OCI-LY7 (cell line): ENCODE data around the gene RPS6KA2.

Experiments
- EZH2phosphoT487 ChIP-seq: fragments of 200-600 bp; sonication (generic); IDR thresholded peaks from 2 replicates; pipeline ENCODE4 v1.6.1; 2018; ENCODE audit warnings: low read depth, borderline replicate concordance, mild to moderate bottlenecking, mixed run types, antibody characterized with exemption, low read length, moderate library complexity, mixed read lengths
- TF ChIP-seq, protein P1 (sequence below): fragments of 200-600 bp; sonication (generic); conservative IDR thresholded peaks from 2 replicates; pipeline ENCODE4 v1.5.1; 2014; ENCODE audit warnings: mild to moderate bottlenecking, antibody characterized with exemption, low read length, moderate library complexity, mixed read lengths

DNA sequence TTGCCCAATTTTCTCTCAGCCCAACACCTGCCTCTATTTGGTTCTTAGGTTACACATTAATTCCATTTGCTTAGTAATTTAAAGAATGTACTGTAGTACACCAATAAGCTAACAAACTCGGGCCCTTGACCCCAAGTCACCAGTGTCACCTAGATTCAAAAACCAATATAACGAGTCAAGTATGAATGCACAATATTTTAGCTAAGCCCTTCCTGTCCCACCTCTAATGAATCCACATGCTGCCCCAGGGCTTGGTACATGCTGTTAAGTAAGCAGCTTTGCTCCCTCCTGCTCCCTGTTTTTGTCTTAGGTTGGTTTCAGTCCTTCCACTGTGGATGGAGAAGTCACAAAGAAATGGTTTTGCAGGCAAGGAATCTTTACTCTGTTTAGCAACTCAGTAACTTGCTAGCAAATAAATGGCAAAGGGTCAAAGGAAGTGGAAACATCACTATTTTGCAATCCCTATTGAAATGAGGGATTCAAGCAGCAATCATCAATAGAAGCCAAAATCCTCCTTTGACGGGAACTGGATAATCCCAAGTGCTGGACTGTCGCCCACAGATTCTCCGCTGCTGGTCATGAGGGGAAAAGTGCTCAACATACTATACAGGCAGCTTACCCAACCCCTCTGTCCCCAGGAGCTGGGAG, 239.3 kb downstream of the RPS6KA2 start:
- TF ChIP-seq, protein P1, sequence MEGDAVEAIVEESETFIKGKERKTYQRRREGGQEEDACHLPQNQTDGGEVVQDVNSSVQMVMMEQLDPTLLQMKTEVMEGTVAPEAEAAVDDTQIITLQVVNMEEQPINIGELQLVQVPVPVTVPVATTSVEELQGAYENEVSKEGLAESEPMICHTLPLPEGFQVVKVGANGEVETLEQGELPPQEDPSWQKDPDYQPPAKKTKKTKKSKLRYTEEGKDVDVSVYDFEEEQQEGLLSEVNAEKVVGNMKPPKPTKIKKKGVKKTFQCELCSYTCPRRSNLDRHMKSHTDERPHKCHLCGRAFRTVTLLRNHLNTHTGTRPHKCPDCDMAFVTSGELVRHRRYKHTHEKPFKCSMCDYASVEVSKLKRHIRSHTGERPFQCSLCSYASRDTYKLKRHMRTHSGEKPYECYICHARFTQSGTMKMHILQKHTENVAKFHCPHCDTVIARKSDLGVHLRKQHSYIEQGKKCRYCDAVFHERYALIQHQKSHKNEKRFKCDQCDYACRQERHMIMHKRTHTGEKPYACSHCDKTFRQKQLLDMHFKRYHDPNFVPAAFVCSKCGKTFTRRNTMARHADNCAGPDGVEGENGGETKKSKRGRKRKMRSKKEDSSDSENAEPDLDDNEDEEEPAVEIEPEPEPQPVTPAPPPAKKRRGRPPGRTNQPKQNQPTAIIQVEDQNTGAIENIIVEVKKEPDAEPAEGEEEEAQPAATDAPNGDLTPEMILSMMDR: no peak
- no peak for TF ChIP-seq EZH2phosphoT487
